Mesenchymal stem cell (in vitro differentiated cells and primary cell): ENCODE results near the gene HIF3A.
"Not testable (repeated sequence)": the region's sequence is repeated elsewhere in the genome, so short reads cannot be mapped to it uniquely, and the experiment has no call there.

Experiments
- DNase-seq: peaks from one replicate; pipeline ENCODE4 v3.0.0-alpha.2; 2013
- H2AFZ ChIP-seq: one replicate; pipeline ENCODE4 v1.6.1; 2013; ENCODE audit warnings: low read depth, mild to moderate bottlenecking, control low read depth, inconsistent platforms, low read length, moderate library complexity
- H2AK5ac ChIP-seq: 2 replicates; pipeline ENCODE4 v1.6.1; 2013; ENCODE audit warnings: low read length, moderate library complexity, mild to moderate bottlenecking, inconsistent platforms; ENCODE audit not compliant: severe bottlenecking
- H2BK120ac ChIP-seq: one replicate; pipeline ENCODE4 v1.6.1; 2013; ENCODE audit warnings: low read depth, mild to moderate bottlenecking, inconsistent platforms, low read length, moderate library complexity
- H2BK12ac ChIP-seq, 2 experiments: one replicate each; pipeline ENCODE4 v1.6.1; 2013; ENCODE audit warnings: inconsistent platforms in 2 of 2, low read length in 2 of 2, mild to moderate bottlenecking in 2 of 2, moderate library complexity in 2 of 2, control low read depth in 1 of 2
- H2BK15ac ChIP-seq: one replicate; pipeline ENCODE4 v1.6.1; 2013; ENCODE audit warnings: mild to moderate bottlenecking, low read depth, inconsistent platforms; ENCODE audit not compliant: poor library complexity, severe bottlenecking
- H2BK5ac ChIP-seq: 2 replicates; pipeline ENCODE4 v1.6.1; 2013; ENCODE audit warnings: low read depth, mild to moderate bottlenecking, low read length, control low read depth, inconsistent platforms; ENCODE audit not compliant: poor library complexity, severe bottlenecking
- H3K14ac ChIP-seq, 2 experiments: one replicate each; pipeline ENCODE4 v1.6.1; 2013; ENCODE audit warnings: inconsistent platforms in 2 of 2, low read length in 2 of 2, control low read depth in 1 of 2, mild to moderate bottlenecking in 1 of 2, moderate library complexity in 1 of 2
- H3K18ac ChIP-seq, 2 experiments: one replicate each; pipeline ENCODE4 v1.6.1; 2013; ENCODE audit warnings: inconsistent platforms in 2 of 2, low read length in 2 of 2, control low read depth in 1 of 2, low read depth in 1 of 2, mild to moderate bottlenecking in 1 of 2
- H3K23ac ChIP-seq, 2 experiments: one replicate each; pipeline ENCODE4 v1.6.1; 2013; ENCODE audit warnings: inconsistent platforms in 2 of 2, low read length in 2 of 2, mild to moderate bottlenecking in 2 of 2, moderate library complexity in 2 of 2, control low read depth in 1 of 2
- H3K27ac ChIP-seq: 2 replicates; pipeline ENCODE4 v1.5.1; 2013; ENCODE audit warnings: mild to moderate bottlenecking, moderate library complexity, low read length, control low read depth, inconsistent platforms; ENCODE audit not compliant: poor library complexity, severe bottlenecking
- H3K27me3 ChIP-seq, 2 experiments: 2 replicates each; pipeline versions ENCODE4 v1.6.1 to v1.7.0; 2013; ENCODE audit warnings: low read length in 2 of 2, mild to moderate bottlenecking in 2 of 2, moderate library complexity in 2 of 2, control low read depth in 1 of 2, inconsistent platforms in 1 of 2; ENCODE audit not compliant: control insufficient read depth in 1 of 2, insufficient read depth in 1 of 2
- H3K36me3 ChIP-seq, 2 experiments: 2 replicates each; pipeline versions ENCODE4 v1.6.1 to v1.7.0; 2013; ENCODE audit warnings: low read length in 2 of 2, control low read depth in 1 of 2, inconsistent platforms in 1 of 2, low read depth in 1 of 2, mild to moderate bottlenecking in 1 of 2; ENCODE audit not compliant: insufficient read depth in 2 of 2, control insufficient read depth in 1 of 2
- H3K4ac ChIP-seq, 2 experiments: one replicate each; pipeline ENCODE4 v1.6.1; 2013; ENCODE audit warnings: inconsistent platforms in 2 of 2, low read length in 2 of 2, mild to moderate bottlenecking in 2 of 2, moderate library complexity in 2 of 2, control low read depth in 1 of 2, low read depth in 1 of 2
- H3K4me1 ChIP-seq: 2 replicates; pipeline ENCODE4 v1.6.1; 2013; ENCODE audit warnings: low read depth, low read length, control low read depth; ENCODE audit not compliant: control insufficient read depth, insufficient read depth
- H3K4me2 ChIP-seq: 2 replicates; pipeline ENCODE4 v1.6.1; 2013; ENCODE audit warnings: low read length, mild to moderate bottlenecking, inconsistent platforms; ENCODE audit not compliant: poor library complexity, severe bottlenecking
- H3K4me3 ChIP-seq, 2 experiments: 2 replicates each; pipeline versions ENCODE4 v1.5.1 to v1.7.0; 2013; ENCODE audit warnings: low read length in 2 of 2, mild to moderate bottlenecking in 2 of 2, control low read depth in 1 of 2, low read depth in 1 of 2; ENCODE audit not compliant: insufficient read depth in 1 of 2
- H3K79me1 ChIP-seq: replicated peaks from 2 replicates; pipeline ENCODE4 v1.6.1; 2013; ENCODE audit warnings: mild to moderate bottlenecking, control low read depth, low read length, inconsistent platforms; ENCODE audit not compliant: poor library complexity, severe bottlenecking
- H3K9ac ChIP-seq: 2 replicates; pipeline ENCODE4 v1.7.0; 2013; ENCODE audit warnings: mild to moderate bottlenecking, low read length, moderate library complexity
- H3K9me3 ChIP-seq: 2 replicates; pipeline ENCODE4 v1.7.0; 2013; ENCODE audit warnings: mild to moderate bottlenecking, low read length; ENCODE audit not compliant: control insufficient read depth
- H4K8ac ChIP-seq: one replicate; pipeline ENCODE4 v1.6.1; 2013; ENCODE audit warnings: inconsistent platforms, mild to moderate bottlenecking, low read length, moderate library complexity
- H4K91ac ChIP-seq: one replicate; pipeline ENCODE4 v1.6.1; 2013; ENCODE audit warnings: mild to moderate bottlenecking, low read length, inconsistent platforms
- WGBS: methylation state at CpG from one replicate; pipeline ENCODE4 v1.1.7; 2013; ENCODE audit warnings: mixed read lengths; 5-methylcytosine and 5-hydroxymethylcytosine counted together

The HIF3A gene

GRCh38 chr19:46320559-46320958 is 23.7 kb downstream of the HIF3A start:
- Histone ChIP-seq H3K27ac (no peak overlapping the region), H4K8ac (no peak overlapping the region), H3K36me3 (peaks cover 29 to 33% of the 10 kb centered on the region in 2 experiments), H3K4ac (no peak overlapping the region), H3K9ac (no peak overlapping the region), H3K23ac (no peak overlapping the region), H2BK12ac (no peak overlapping the region), H2BK15ac (no peak overlapping the region), H3K4me3 (no peak overlapping the region), H3K9me3 (peaks cover 5% of the 10 kb centered on the region), H2BK5ac (no peak overlapping the region), H2AFZ (no peak overlapping the region), H3K4me1 (no peaks in the 10 kb centered on the region), H2BK120ac (no peak overlapping the region), H2AK5ac (no peak overlapping the region), H3K14ac (no peak overlapping the region), H4K91ac (no peak overlapping the region), H3K4me2 (no peak overlapping the region), H3K27me3 (no peaks in the 10 kb centered on the region), H3K18ac (no peak overlapping the region), H3K79me1 (no peaks in the 10 kb centered on the region)
- 98% methylated on average over 5 of the region's 5 CpGs for WGBS
- no peak for DNase-seq

- Histone ChIP-seq H2BK12ac (no peak overlapping the region), H2BK15ac (no peak overlapping the region), H3K23ac (no peak overlapping the region), H3K14ac (no peak overlapping the region), H3K36me3 (peaks cover 38 to 40% of the 10 kb centered on the region in 2 experiments), H3K9ac (no peak overlapping the region), H3K79me1 (no peaks in the 10 kb centered on the region), H3K4ac (no peak overlapping the region), H2AFZ (no peak overlapping the region), H3K18ac (no peak overlapping the region), H2BK5ac (no peak overlapping the region), H3K9me3 (peaks cover 16% of the 10 kb centered on the region), H3K27ac (no peak overlapping the region), H2BK120ac (no peak overlapping the region), H4K8ac (no peak overlapping the region), H4K91ac (no peak overlapping the region), H3K4me2 (no peak overlapping the region), H2AK5ac (no peak overlapping the region), H3K27me3 (no peaks in the 10 kb centered on the region), H3K4me3 (no peak overlapping the region), H3K4me1 (no peaks in the 10 kb centered on the region)
- DNase-seq = no peak
- WGBS = 98% methylated on average over 12 of the region's 12 CpGs
Measured at GRCh38 chr19:46321653-46322052, 24.8 kb downstream of the HIF3A start.

GRCh38 chr19:46323227-46323626 is 26.4 kb downstream of the HIF3A start:
- H3K4ac ChIP-seq, H2BK5ac ChIP-seq, H2BK120ac ChIP-seq, H4K91ac ChIP-seq, H3K4me1 ChIP-seq, H2AFZ ChIP-seq, H2AK5ac ChIP-seq, H3K14ac ChIP-seq, H3K4me3 ChIP-seq, H3K79me1 ChIP-seq, H3K18ac ChIP-seq, H4K8ac ChIP-seq, H3K4me2 ChIP-seq, H3K9ac ChIP-seq, H2BK12ac ChIP-seq, H3K27ac ChIP-seq, DNase-seq, H3K27me3 ChIP-seq, H3K23ac ChIP-seq, H2BK15ac ChIP-seq: not testable (repeated sequence)
- H3K36me3 ChIP-seq = peaks cover 43 to 46% of the 10 kb centered on the region in 2 experiments
- WGBS = 96% methylated on average over 7 of the region's 9 CpGs
- peaks cover 28% of the 10 kb centered on the region for H3K9me3 ChIP-seq

GRCh38 chr19:46324277-46324676 is 27.4 kb downstream of the HIF3A start:
- no peak overlapping the region for H3K4me3 ChIP-seq
- H3K27me3 ChIP-seq = no peaks in the 10 kb centered on the region
- H3K9me3 ChIP-seq = peaks cover 36% of the 10 kb centered on the region
- peaks cover 43 to 56% of the 10 kb centered on the region in 2 experiments for H3K36me3 ChIP-seq
- H2BK15ac ChIP-seq = no peak overlapping the region
- no peak for DNase-seq
- H3K79me1 ChIP-seq = no peaks in the 10 kb centered on the region
- no peak overlapping the region for H4K8ac ChIP-seq
- no peak overlapping the region for H3K27ac ChIP-seq
- H3K4ac ChIP-seq = no peak overlapping the region
- no peak overlapping the region for H2BK120ac ChIP-seq
- no peak overlapping the region for H3K4me2 ChIP-seq
- no peak overlapping the region for H3K23ac ChIP-seq
- H4K91ac ChIP-seq = no peak overlapping the region
- H2BK12ac ChIP-seq = no peak overlapping the region
- no peak overlapping the region for H3K9ac ChIP-seq
- peaks cover 2% of the 10 kb centered on the region for H3K4me1 ChIP-seq
- no peak overlapping the region for H2BK5ac ChIP-seq
- no peak overlapping the region for H2AK5ac ChIP-seq
- WGBS = 75% methylated on average over 3 of the region's 3 CpGs
- H3K14ac ChIP-seq = no peak overlapping the region
- H2AFZ ChIP-seq = no peak overlapping the region
- H3K18ac ChIP-seq = no peak overlapping the region
